IPS-15b (cell line): ENCODE data around the gene OR6C2.

Source experiments
- H3K27me3 ChIP-seq: one replicate; pipeline ENCODE4 v1.6.1; 2013; ENCODE audit warnings: low read length; ENCODE audit not compliant: control insufficient read depth, insufficient read depth
- H3K36me3 ChIP-seq: one replicate; pipeline ENCODE4 v1.6.1; 2013; ENCODE audit warnings: low read length; ENCODE audit not compliant: control insufficient read depth, insufficient read depth
- H3K4me1 ChIP-seq: one replicate; pipeline ENCODE4 v1.6.1; 2013; ENCODE audit warnings: mild to moderate bottlenecking, low read length; ENCODE audit not compliant: control insufficient read depth, insufficient read depth
- H3K4me3 ChIP-seq: one replicate; pipeline ENCODE4 v1.5.1; 2013; ENCODE audit warnings: low read depth, low read length
- H3K9ac ChIP-seq: one replicate; pipeline ENCODE4 v1.6.1; 2013; ENCODE audit warnings: low read depth, mild to moderate bottlenecking, low read length
- H3K9me3 ChIP-seq: one replicate; pipeline ENCODE4 v1.6.1; 2013; ENCODE audit warnings: mild to moderate bottlenecking, low read length; ENCODE audit not compliant: control insufficient read depth, insufficient read depth

OR6C2 gene

GRCh38 chr12:55492078-55492477 lies 48.2 kb downstream of the OR6C2 start, which contains the start of gene OR6C68:
OR6C68 (plus strand) TSS chr12:55492378; CDS start chr12:55492378, 0 bp downstream.
- H3K4me1 ChIP-seq, result no peaks in the 10 kb centered on the region

GRCh38 chr12:55495490-55495889 lies 51.6 kb downstream of the OR6C2 start:
- Histone ChIP-seq H3K36me3 (no peaks in the 10 kb centered on the region), H3K4me3 (no peak overlapping the region), H3K9ac (no peak overlapping the region), H3K4me1 (no peaks in the 10 kb centered on the region), H3K9me3 (no peaks in the 10 kb centered on the region), H3K27me3 (no peaks in the 10 kb centered on the region)

More at GRCh38 chr12:55492078-55492477, 48.2 kb downstream of the OR6C2 start, which contains the start of gene OR6C68:
- Histone ChIP-seq H3K4me3 (no peak within 1 kb of the TSS), H3K9me3 (no peaks in the 10 kb centered on the region), H3K9ac (no peak within 1 kb of the TSS), H3K36me3 (no peaks in the 10 kb centered on the region), H3K27me3 (no peaks in the 10 kb centered on the region)

DNA sequence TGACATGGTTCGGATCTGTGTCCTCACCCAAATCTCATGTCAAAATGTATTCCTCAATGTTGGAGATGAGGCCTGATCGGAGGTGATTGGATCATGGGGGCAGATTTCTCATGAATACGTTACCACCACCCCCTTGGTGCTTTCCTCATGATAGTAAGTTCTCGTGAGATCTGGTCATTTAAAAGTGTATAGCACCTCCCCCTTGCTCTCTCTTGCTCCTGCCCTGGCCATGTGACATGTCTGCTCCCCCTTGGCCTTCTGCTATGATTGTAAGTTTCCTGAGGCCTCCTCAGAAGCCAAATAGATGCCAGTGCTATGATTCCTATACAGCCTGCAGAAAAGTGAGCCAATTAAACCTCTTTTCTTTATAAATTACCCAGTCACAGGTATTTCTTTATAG lies 55.4 kb downstream of the OR6C2 start:
- H3K36me3 ChIP-seq, result no peaks in the 10 kb centered on the region
- H3K4me3 ChIP-seq, result no peak overlapping the region
- H3K9ac ChIP-seq, result no peak overlapping the region
- no peaks in the 10 kb centered on the region for H3K4me1 ChIP-seq
- H3K9me3 ChIP-seq, result no peaks in the 10 kb centered on the region
- H3K27me3 ChIP-seq, result no peaks in the 10 kb centered on the region

DNA sequence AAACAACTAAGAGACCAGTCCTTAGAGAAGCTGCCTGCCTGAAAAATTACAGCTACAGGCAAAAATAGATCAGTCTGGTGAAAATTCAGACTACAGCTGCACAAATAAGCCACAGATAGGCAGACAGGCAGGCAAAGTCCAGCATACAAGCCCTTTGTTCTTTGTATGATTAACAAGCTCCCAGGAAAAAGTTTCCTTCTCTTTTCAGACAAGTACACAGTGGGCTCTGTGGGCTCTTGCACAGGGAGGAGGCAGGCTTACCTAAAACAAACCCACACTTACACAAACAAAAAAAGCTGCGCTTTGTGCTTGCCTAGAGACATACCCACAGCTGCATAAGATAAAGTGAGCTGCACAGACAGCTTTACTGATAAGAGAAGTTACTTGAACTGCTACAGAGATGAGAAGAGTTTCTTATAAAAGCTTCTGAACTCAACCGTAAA lies 56.0 kb downstream of the OR6C2 start:
- no peak overlapping the region for H3K9ac ChIP-seq
- no peak overlapping the region for H3K4me3 ChIP-seq
- H3K9me3 ChIP-seq, result no peaks in the 10 kb centered on the region
- H3K27me3 ChIP-seq, result no peaks in the 10 kb centered on the region
- no peaks in the 10 kb centered on the region for H3K36me3 ChIP-seq
- H3K4me1 ChIP-seq, result no peaks in the 10 kb centered on the region

- H3K4me1 ChIP-seq, result no peaks in the 10 kb centered on the region
- no peaks in the 10 kb centered on the region for H3K9me3 ChIP-seq
- no peak overlapping the region for H3K9ac ChIP-seq
- no peaks in the 10 kb centered on the region for H3K36me3 ChIP-seq
- H3K4me3 ChIP-seq, result no peak overlapping the region
- H3K27me3 ChIP-seq, result no peaks in the 10 kb centered on the region
These were observed 57.7 kb downstream of the OR6C2 start for GRCh38 chr12:55501601-55502000.
